ENCODE results near the gene SLC24A4. TPM values are rescaled to one million over a fixed set of nuclear protein-coding genes. Genes with fewer than 3 reads are reported as not detected.

The SLC24A4 gene
- polyA plus RNA-seq, 12 donors: 1.2 to 5.9 (median 3.1) TPM; not detected in 1

DNA sequence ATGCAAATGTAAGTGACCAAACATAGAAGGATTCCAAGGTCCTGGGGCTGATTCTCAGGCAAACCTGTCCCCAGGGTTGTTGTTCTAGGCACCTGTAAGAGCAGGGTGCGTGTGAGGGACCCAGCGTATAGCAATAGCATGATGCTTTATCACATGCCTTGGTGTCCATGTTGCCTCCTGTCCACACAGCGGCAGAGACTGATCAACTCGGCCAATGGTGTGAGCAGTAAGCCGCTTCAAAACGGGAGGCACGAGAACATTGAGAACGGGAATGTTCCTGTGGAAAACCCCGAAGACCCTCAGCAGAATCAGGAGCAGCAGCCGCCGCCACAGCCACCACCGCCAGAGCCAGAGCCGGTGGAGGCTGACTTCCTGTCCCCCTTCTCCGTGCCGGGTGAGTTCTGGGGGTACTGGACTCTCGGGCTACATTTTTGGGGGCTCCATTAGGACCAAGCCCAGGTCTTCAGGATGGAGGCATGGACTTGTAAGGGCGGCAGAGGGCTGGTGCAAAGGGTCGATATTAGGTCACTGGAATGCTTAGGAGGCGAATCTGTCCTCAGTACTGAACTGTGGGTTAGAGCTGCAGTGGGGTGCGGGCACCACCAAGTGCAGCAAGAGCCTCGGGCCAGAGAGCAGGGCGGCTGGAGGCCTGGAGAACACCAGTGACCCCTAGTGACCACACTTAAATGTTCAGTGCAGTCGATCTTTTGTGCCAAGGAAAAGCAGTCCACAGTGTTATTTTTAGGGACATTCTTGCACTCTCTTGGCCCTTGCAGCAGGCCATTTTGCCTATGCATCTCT, 133.4 kb downstream of the SLC24A4 start:
- peak; percentile 80 for DNase-seq

DNA sequence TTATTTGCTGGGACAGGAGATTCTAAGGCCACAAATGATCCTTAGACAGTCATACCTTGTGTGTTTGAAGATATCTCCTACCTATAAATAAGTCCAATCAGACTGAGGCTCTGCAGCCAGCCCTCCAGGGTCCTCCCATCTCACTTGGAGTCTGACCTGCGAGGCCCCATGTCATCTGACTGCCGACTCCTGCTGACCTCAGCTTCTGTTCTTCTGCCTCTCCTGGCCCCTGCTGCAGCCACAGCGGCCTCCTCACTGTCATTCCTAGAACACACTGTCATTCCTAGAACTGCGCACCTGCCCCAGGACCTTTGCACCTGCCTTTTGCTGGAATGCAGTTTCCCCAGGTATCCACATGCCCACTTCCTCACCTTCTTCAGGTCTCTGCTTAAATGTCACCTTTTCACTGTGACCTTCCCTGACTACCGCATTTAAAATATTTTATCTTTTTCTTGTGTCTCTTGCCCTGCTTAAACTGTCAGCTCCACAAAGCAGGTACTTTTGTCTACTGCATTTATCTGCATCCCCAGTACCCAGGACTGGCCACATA, 134.1 kb downstream of the SLC24A4 start:
- DNase-seq: no peak

DNA sequence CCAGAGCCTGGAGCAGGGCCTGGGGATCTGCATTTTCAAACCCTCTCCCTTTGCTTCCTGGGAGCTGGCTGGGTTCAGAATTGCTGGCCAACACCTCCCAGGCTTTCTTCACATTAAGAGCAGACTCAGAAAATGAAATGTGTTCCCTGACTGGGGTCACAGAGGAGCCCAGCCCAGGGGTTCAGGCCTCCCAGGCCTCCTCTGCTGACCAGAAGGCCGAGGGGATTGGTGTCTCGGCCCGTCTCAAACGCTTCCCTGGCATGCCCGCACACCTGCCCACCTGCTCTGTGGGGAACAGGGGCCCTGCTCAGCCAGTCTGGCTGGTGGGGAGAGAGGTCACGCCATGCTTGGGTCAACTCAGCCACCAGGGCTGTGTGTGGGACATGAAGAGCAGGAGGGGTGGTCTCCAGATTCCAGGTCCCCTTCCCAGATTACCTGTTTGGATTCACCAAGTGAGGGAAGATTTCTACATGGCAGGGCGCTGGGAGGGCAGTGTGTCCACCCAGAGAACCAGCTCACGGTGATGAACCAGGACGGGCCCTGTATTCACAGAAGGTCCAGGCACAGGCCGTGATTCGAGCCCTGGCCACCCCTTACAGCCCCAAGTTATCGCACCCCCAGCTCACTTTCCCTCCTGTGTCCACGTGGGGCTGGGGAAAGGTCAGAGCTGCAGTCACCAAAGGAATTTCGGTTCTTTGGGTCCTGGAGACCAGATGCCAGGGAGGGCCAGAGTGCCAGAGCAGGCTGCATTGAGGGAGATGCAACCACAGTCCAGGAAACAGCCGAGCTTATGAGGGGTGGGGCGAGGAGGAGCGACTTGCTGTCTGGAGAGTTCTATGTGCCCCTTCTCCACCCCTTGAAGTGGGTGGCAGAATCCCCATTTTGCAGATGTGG, 135.4 kb downstream of the SLC24A4 start:
- no peak for DNase-seq

DNA sequence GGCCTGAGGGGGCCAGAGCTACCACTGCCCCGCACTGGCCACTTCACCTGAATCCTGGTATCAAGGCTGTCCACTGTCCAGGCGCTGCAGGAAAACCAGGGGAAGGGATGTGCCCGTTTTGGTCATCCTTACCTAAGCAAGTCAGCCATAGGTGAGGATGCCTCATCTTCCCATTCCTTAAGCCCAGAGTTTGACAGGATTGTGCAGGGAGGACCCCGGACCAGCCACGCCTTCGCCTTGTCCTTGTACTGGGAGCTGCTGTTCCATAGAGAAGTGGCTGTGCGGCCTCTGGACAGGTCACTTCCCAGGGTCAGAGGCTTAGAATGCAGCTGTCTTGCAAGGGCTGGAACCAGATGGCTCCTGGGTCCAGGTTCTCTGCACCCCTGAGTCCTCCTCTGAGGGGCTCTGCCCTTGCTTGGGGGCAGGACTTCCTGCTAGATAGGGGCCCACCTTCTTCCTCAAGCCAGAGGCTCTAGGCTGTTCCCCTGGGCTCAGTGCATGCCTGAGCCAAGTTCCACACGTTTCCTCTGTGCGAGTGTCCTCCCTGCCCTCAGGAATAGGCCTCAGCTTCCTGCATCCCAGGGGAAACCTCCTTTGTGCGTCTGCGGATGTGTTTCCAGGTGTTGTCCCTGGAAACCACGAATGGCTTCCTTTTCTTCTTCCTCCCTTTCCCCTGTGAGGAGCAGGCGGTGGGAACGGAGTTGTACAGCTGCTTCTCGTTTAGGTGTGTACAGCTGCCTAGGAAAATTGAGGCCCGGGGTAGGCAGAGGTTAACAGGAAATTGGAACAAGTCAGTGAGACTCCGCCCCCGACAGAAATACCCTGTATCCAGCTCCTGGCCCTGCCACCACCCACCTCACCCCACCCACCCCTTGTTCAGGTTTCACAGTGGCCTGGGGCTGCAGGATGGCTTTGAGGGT, 136.3 kb downstream of the SLC24A4 start:
- DNase-seq: no peak

DNA sequence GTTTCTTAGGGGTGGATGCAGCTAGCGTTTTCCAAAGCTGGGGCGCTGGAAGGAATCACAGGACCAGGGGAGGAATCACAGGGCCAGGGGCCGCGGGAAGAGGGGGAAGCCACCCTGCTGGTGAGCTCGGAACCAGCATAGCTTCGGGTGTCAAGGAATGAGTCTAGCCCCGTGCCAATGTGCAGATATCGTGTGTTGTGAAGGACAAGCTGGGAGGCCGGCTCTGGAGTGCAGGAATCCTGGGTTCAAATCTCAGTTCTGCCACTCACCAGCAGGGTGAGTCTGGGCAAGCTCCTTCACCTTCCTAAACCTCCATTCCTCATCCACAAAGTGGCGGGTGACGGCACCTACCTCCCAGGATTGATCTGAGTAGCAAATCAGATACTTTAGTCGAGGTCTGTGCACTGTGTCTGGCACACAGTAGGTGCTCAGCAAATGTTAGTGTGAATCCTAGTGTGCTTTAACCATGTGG, 137.0 kb downstream of the SLC24A4 start:
- DNase-seq: no peak

DNA sequence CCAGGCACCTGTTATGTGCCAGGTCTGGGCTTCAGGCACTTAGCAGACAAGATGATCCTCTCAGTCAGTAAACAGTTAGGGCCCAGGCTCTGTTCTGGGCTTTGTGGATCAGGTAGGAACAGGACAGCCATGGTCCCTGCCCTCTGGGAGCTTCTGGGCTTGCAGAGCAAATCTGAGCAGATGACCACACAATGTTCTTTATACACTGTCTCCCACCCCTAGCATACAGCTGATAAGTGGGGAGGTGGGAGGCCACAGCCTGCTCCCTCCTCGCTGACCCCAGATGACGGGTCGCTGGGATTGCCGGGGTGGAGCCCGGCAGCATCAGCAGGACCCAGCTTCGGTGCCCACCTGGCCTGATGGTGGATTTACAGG, 137.6 kb downstream of the SLC24A4 start:
- DNase-seq: no peak

DNA sequence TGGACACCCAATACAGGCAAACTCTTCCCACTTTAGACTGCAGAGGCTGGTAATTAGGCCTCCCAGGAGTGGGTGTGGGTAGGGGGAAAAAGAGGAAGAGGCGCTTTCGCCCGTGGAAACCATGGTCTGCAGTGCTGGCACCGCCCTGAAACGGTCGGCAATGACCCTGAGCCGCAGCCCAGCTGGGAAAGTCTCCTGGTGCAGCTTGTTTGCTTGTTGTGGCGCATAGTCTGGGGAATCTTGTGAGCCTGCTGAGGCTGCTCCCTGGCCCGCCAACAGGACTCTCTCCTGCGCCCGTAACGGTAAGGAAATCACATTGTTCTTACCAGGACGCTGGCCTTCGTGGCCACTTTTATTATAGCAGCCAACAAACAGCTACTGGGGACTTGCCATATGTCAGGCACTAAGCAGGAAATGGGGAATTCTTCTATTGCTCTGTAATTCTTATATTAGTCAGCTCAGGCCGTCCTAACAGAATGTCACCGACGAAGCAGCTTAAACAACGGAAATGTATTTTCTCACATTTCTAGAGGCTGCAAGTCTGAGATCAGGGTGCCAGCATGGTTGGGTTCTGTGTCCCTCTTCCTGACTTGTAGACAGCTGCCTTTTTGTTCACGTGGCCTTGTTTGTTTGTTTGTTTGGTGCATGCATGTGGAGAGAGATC, 138.1 kb downstream of the SLC24A4 start:
- DNase-seq: no peak

DNA sequence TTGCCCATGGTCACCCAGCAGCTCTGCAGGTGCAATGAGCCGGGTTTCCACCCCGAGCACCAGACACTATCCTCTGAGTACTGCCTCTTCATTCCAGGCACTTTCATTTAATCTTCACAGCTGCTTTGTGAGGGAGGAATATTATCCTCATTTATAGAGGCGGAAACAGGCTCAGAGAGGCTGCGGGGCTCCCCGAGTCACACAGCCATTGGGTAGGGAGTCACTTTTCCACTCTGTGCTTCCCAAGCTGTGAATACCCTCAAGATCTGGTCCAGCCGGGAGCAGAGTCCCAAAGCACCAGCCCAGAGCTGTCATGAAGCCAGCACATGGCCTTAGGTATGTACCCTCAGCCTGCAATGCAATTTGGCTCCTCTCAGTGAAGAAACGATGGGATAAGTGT, 138.9 kb downstream of the SLC24A4 start:
- DNase-seq: no peak

DNA sequence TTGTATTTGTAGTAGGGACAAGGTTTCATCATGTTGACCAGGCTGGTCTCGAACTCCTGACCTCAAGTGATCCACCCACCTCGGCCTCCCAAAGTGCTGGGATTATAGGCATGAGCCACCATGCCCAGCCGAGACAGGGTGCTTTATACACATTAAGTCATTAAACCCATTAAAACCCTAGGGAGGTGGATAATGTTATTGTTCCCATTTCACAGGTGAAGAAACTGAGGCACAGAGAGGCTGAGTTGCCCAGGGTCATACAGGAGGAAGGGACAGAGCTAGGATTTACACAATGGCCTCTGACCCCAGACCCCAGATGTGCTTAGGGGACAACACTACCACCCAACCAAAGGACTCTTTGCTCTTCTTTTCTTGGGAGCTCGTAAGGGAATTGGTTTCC, 139.6 kb downstream of the SLC24A4 start:
- no peak for DNase-seq

DNA sequence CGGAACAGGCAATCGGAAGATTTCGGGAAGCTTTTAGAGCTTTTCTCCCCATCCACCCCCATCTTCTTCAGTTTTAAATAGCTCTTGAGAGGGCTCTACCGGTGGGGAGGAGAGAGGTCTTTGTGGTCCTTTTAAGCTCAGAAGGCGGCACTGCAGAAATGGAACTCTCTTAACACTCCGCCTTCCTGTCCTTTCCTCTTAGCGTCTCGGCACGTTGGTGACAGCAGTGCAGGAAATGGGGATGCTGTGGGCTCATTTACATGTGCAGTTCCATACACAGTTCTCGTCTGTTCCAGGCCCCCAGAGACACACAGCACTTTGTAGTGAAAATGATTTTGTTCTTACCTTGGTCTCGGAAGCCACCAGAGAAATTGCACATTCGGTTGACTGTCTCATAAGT, 140.2 kb downstream of the SLC24A4 start:
- no peak for DNase-seq

DNA sequence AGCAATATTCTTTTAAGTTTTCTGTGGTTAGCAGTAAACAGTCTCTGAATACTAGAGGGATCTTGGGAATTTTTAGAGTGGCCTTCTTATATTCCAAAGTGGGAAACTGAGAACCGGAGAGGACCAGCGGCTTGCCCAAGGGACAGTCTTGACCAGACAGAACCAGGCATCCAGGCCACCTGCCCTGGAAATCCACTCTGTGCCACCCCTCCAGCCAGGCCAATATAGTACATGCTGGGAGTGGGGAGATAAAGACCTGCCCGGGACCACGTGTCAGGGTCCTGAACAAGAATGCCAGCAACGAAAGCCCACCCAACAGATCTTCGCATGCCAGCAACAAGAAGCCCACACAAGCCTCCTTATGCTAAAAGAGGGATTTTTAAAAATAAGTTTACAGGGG, 141.2 kb downstream of the SLC24A4 start:
- DNase-seq: no peak

DNA sequence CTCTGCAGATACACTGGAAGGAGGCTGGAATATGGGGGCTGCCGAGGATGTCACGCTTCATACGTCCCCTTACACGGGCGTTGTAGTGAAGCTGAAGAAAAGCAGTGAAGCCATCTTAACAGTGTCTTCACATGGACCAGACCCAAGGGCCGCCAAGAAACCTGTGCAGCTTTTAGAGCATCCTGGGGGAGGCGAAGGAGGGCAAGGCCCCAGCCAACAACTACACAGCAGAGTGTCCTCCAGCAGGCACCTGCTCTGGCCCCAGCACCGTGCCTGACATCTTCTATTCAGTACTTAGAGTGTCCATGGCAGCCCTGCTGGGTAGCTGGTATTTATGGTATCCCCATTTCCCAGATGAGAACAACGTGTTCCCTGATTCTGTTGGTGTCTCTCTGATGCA, 141.8 kb downstream of the SLC24A4 start:
- no peak for DNase-seq

DNA sequence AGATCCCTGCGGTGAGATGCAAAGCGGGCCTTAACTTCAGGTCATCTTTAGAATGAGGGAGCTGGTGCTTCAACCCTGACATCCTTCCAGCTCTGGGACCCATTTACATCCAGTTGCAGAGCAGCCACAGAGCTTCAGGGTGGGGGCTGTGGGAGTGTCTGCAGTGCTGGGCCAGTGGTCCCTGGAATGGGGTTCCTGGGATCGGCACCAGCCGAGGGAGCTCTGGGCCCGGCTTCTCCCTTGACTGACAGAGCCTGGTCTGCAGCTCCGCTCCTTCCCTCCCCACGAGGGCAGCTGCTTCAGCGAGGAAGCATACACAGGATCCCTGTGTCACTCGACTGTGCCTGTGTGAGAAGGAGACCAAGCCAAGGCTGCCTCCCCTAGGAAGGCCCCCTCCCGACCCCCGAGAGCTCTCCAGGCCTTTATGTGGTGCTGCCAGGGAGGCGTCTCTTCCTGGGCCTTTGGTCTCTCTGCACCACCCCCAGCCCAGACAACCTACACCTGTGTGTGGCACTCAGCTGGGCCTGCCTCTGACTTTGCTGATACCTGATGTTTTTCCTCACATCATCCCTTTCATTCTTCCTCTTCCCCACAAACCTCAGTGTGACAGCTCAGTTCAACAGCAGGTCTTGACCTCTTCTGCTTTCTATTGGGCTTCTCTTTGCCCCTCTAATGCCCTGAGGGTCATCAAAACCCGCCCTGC, 142.5 kb downstream of the SLC24A4 start:
- no peak for DNase-seq

DNA sequence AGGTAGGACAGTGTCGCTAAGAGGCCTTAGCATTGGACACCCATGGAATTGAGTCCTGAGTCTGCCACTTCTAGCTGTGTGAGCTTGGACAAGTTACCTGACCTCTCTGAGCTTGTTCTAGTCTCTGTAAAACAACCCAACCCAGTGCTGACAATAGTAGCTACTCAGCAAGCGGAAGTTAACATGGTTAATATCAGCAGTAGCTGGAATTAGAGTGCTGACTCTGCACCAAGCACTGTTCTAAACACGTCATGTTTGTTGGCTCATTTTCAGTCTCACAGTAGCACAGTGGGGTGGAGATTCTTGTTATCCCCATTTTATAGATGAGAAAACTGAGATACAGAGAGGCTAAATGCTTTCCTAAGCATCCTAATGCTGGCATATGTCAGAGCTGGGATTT, 143.1 kb downstream of the SLC24A4 start:
- no peak for DNase-seq

DNA sequence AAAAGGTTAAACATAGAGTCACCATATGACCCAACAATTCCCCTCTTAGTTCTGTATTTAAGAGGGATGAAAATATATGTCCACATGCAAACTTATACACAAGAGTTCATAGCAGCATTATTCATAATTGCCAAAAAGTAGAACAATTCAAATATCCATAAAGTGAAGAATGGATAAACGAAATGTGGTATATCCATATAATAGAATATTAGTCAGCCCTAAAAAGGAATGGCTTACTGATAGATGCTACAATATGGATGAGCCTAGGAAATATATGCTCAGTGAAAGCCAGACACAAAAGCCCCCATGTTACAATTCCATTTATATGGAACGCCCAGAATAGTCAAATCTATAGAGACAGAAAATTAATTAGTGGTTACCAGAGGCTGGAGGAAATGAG, 146.6 kb downstream of the SLC24A4 start:
- DNase-seq: no peak

DNA sequence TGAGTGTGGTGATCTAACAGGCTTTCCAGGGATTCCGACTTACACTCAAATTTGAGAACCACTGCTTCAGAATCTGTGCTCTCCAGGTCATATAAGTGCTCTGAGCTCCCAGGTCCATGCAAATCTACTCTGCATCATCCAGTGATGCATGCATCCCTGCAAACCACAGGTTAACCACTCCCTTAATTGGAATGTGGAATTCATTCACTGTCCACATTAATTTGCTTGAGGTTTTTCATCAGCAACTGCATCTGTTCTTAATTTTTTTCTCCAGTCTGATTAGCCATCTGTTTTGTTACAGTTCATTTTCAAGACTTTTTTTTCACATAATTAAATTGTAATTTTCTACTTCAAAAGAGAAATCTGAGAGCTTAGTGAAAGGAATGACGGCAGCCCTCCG, 147.2 kb downstream of the SLC24A4 start:
- no peak for DNase-seq

DNA sequence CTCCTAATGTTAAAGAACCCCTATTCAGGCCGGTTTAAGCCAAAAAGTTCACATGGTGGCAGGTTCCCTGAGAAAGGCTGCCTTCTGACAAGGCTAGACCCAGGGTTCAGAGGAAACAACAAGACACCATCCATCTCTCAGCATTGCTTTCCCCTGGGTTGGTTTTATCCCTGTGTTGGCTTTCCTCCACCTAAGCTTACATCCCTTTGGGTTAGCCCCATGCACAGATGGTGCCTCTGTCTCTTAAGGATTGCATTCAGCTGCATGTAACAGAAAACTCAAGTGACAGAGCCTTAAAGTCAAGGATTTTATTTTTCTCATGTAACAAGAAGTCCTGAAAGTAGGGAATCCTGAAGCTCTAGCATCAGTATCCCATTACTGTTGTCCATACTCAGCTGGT, 147.8 kb downstream of the SLC24A4 start:
- DNase-seq: no peak

DNA sequence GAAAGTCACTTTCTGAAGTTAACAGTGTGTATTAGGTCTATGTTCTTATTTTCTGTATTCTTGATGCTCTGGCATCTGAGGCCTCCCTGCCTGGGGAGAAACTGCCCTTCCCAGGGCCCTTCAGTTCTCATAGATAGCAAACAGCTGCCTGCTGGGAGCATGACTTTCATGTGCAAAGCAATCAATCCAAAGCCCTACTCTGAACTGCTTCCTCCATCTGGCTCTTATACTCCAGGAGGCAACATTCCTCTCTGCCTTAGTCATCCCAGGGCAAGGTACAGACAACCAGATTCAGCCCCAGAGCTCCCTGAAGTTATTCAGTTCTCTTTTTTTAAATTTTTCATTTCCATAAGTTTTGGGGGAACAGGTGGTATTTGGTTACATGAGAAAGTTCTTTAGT, 149.0 kb downstream of the SLC24A4 start:
- no peak for DNase-seq

DNA sequence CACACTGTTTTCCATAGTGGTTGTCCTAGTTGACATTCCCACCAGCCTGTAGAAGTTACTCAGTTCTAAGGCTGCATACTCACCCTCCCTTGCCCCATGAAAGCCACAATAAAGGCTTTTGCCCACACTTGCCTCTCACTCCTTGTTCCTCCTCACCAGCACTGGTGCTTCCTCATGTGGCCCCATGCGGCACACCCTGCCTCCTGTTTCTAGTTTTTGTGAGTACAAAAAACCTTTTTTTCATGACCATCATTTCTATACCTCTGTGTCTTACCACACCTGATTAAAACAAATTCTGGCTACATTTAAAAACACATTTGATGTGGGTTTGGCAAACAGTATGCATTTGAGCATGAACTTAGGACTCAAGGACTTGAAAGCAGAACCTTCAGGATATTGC, 149.9 kb downstream of the SLC24A4 start:
- DNase-seq: no peak

DNA sequence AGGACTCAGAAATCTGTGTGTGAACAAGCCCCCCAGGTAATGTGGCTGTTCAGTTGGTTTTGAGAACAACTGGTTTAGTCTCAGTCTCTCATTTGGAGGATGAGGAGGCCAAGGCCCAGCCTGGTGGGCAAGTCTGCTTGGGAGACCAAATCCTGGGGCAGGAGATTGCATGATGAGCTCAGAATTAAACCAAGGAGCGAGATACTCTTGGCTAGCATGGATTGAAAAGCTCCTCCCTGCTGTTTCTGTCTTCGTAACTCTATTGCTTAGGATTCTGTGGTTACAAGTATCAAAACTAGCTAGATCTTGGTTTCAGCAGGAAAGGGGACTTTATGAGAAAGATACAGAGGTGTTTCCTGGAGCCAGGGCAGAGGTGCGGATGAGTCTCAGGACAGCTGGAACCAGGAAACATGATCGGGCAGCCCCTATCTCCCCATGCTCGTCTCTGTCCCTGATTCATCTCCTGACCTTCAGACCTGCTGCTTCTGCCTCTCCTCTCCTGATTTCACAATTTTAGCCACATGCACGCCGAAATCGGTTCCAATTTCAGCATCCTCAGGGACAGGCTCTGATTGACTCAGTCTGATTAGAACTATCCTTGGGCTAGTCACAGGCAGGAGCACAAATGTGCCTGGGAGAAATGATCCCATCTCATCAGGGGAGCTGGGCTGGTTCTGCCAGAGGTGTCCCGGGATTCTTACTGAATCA, 150.4 kb downstream of the SLC24A4 start:
- no peak for DNase-seq
